ENCODE results near the gene VAV2.

Gene VAV2

GRCh38 chr9:133888048-133888808 is 103.9 kb downstream of the VAV2 start:
- no peak for FAIRE-seq

GRCh38 chr9:133887540-133888047 is 104.5 kb downstream of the VAV2 start:
- FAIRE-seq, result no peak

DNA sequence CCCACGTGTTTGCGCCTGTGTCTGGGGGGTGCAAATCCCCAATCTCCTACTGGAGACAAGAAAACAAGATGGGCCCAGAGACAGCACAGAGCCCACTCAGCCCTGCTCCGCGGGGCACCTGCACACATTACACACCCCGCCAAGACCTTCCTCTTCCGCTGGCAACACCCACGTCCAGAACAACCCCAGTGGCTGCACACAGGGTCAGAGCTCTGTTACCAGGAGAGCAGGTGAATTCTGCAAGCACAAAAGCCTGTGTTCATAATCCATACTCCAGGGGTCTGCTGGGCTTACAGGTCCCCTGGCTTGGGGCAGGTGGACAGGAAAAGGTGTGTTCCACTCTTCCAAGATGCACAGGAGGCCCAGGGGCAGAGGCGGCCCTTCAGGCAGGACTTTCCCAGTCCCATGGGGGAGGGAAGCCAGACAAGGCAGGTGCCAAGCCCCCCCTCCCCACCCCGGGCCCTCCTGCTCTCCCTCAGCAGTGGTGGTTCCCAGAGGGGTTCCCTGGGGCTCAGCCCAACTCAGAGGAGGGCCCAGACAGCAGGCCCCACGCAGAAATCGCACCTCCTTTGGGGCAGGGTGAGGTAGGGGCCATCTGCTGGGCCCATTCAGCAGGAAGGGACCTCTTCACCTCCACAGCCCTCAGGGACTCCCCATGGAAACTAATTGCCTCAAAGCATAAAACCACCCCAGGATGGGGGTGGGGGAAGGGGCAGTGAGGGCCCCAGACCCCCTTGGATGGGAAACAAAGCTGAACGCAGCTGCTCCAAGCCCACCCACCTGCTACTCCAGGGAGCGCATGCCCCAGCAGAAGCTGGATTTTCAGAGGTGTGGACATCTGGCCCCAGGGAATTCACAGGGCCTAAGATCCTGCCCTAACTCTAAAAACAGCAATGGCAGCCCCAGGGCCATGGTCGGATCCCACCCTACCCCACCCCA is 105.3 kb downstream of the VAV2 start:
- no peak for FAIRE-seq

DNA sequence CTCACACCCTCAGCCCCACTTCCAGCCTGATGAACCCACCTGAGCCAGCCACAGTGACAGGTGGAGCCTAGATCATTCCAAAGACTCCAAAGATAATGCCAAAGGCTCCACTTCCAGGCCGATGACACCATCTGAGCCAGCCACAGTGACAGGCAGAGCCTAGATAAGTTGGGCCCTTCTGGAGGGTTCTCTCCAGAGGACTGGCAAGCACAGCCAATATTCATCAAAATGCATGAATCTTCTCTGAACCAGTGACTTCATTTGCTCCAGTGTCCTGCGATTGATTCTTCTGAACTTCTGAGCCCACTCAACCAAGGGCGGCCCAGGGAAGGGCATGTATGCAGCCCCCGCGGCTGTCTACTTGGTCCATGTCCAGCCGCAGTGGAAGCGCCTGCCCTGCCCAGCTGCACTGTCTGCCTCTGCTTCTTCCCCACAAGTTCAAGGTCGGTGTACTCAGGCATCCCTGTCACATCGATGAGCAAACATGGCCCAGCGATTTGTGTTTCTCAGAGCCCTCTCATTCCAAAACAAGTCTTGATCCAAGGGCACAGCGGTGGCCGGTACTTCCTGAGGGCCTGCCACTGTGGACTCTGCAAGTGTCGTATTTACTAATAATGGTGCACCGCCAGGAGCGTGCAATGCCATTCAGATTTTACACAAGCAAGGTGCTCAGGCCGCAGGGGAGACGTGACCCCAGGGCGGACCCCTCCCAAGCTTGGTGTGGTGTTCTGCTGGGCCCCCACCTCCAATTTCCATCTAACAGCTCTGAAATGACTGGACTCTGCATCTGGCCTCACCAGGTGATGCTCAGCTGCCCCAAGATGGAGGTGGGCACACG is 107.0 kb downstream of the VAV2 start:
- no peak for FAIRE-seq

DNA sequence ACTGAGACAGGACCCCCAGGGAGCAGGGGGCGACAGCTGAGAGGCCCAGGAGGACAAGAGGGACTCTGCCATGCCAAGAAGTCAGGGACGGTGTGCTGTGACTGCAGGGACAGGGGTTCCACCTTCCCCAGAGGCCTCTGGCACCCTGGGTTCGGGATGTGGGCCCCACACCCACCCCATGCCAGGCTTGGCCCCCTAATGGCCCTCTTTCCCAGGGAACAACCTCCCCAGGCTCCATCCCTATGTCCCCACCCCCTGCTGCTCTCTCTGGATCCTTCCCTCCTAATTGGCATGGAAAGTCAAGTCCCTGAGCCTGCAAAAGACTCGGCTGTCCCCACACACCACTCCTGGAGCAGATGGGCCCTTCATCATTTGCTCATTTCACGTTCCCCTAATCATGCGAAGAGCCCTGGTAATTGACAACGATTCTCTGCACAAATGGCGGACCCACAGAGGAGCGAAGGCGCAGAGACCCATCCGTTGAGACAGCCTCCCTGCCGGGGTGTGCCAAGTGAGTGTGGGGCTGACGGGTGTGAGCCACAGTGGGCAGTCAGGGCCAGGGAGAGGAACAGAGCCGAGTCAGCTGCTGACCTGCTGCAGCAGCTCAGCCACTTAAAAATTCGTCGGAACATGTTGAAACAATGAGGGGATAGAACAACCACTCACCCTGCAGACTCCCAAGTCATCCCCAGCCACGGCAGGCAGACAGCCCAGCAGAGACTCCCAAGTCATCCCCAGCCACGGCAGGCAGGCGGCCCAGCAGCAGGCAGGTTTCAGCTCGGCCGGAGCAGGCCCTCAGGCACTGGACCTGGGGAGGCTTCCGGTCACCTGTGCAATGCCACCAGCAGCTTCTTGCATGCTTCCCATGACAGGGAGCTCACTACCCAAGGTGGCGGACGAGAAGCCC is 109.0 kb downstream of the VAV2 start:
- no peak for FAIRE-seq

DNA sequence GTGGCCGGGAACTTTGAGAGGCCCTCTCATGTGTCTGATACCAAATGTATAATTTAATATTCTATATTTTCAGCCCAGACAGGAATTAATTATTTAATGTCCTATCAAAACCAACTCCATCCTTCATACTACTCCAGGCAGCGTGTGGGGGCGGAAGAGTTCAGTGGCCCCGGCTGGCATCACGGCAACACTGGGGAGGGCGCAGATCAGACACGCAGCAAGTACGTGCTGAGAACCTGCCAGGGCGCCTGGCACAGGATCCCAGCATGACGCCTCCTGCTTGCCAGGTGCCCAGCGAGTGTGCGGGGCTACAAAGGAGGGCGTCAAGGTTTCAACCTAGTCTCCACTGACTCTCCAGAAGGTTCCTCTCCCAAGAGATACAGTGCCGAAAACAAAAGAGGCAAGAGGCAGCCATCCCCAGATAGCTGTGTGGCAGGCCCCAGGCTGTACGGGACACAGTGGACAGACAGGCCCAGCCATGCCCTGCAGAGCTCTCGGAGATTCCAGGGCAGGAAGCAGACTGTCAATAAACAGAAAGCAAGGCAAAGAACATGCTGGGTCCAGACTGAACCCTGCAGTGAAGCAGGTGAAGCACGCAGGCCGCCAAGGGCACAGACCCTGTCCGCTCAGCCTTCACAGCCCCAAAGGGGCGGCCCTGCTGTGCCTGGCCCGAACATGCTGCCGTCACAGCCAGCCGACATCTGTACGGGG is 110.3 kb downstream of the VAV2 start:
- no peak for FAIRE-seq

- FAIRE-seq, result no peak
These were observed 111.1 kb downstream of the VAV2 start for GRCh38 chr9:133880851-133881661.

- FAIRE-seq, result no peak
These were observed 112.0 kb downstream of the VAV2 start for GRCh38 chr9:133880136-133880535.

GRCh38 chr9:133879615-133880014 is 112.5 kb downstream of the VAV2 start:
- no peak for FAIRE-seq

DNA sequence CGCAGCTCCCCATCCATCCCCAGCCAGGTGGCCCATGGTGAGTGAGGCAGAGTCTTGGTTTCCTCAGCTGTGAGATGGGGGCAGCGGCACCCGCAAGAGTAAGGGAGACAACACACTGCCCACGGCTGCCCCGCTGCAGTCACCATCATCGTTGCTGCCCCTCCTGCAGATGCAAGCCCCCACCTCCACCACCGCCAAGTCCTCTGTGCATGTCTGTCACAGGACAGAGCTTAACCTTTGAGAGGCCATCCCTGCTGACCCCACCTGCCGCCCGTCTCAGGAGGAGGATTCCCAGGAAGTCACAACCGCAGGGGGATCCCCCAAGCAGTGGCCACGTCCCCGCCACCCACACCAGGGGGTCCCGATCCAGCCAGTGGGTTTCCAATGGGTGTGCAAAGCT is 113.7 kb downstream of the VAV2 start:
- no peak for FAIRE-seq

DNA sequence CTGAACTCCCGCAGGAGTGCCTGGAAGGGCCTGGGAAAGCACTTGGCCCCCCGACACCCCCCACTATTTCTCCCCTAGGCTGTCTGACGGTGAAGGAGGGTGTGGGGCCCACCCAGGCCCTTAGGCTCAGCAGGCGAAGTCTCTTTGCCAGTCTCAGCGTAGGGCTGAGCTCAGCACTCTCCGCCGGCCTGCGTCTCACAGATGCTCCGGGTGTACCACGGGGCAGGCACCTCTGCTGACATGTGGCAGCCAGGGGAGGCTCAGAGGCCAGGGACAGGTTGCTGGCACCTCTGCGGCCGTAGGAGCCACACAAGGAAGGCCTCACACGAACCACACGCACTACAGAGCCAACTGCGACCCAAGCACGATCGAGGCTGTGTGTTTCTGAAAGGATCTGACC is 114.2 kb downstream of the VAV2 start:
- no peak for FAIRE-seq

DNA sequence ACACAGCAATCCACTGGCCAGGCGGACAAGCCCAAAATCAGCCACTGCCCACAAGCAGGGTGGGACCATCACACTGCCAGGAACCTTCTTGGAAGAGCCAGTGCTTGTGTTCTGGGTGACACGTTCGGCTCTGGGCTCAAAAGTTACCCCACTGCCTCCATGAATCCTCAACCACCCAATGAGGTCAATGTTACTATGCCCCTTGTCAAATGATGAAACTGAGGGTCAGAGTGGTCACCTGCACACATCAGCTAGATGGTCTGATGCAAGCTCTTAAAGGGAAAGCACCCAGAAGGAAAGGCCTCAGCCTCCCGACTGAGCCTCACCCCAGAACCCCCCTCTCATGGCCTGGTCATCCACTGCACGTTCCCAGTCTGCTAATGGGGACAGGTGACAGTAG is 114.8 kb downstream of the VAV2 start:
- no peak for FAIRE-seq

GRCh38 chr9:133876836-133877235 is 115.3 kb downstream of the VAV2 start:
- FAIRE-seq, result no peak

- no peak for FAIRE-seq
These were observed 116.0 kb downstream of the VAV2 start for GRCh38 chr9:133876144-133876543.

DNA sequence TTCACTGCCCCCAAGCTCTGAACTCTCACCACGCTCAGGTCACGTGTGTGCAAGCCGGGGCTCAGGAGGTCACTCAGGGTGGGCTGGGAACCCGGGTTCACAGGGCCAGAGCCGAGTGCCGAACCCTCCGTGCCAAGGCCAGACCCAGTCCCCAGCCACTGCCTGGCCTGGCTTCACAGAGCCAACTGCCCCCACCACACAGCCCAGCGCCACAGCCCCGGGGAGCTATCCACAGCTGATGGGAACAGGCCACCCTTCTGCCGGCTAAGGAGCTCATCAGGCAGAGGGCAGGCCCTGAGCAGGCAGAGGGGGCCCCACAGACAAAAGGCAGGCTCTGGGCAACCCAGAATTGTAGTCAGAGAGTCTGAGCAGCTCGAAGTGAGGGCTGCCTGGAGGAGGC is 117.0 kb downstream of the VAV2 start:
- no peak for FAIRE-seq

GRCh38 chr9:133874659-133875058 is 117.5 kb downstream of the VAV2 start:
- FAIRE-seq, result no peak

DNA sequence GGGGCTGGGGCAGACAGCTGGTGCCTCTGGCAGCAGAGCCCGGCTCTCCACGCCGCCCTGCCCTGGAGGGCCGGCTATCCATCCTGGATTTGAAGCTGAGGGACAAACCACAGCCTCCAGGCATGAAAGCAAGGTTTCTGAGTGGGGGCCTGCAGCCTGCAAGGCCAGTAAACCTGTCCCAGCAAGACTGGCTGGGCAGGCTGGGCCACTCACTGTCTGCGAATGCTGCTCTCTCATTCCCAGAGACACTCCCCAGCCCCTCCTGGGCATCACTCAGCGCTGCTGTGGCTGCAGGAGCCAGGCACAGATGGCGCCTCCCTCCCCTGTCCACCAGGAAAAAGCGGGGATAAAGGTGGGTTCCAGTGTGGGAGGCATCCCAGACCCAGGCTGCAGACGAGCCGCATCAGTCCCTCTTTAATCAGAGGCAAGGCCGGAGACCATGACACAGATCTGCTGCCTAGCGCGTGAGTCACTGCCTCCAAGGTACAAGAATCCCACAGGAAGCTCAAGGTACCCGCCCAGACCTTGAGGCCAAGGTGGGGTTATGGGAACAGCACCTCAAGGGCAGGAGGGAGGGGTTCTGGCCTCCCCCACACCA is 118.0 kb downstream of the VAV2 start:
- FAIRE-seq, result no peak

DNA sequence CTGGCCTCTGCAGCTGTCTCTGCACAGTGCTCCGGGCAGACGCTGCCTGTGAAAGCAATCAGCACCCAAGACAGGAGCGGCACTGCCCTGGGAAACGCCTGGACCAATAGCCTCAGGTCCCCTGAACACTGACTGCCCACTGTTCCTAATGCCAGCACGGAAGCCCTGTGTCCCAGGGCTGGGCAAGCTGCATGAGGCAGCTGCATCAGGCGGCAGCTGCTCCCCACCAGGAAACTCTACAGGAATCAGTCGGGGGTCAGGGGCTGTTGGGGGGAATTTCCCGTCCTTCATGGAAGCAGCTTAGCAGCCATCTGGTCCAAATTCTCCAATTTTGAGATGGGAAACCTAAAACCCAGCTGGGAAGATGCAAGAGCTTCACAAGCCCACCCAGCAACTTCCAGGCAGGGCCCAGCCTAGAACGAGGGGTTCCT is 118.6 kb downstream of the VAV2 start:
- no peak for FAIRE-seq

DNA sequence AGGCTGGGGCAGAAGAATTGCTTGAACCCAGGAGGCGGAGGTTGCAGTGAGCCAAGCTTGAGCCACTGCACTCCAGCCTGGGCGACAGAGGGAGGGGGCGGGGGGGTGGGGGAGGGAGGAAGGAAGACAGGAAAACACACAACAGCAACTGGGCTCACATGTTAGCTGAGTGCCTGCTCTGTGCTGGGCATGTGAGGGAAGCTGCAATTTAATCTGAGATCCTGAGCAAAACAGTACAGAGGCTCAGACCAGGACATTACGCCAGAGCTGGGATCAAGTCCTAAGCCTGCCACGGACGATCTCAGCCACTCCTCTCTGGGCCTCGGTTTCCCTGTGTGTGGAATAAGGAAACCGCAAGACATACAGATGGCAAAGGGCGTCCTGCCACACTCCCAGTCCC is 119.1 kb downstream of the VAV2 start:
- no peak for FAIRE-seq
